RWPE1 (cell line): Measurements from ENCODE around the gene IGFALS.

ENCODE experiments used
- CTCF ChIA-PET: fragments of 350-600 bp; sonication (Branson Sonifier 250); formaldehyde crosslinking; extraction: SDS; loops from one replicate; lab custom pipeline; 2021; lab: Yijun Ruan, JAX
- POLR2A ChIA-PET: fragments of 400-600 bp; formaldehyde crosslinking; extraction: SDS; loops from one replicate; lab custom pipeline; 2020; ENCODE audit warnings: antibody characterized with exemption; ENCODE audit not compliant: low non-redundant PET; lab: Yijun Ruan, JAX
- DNase-seq: peaks from one replicate; pipeline ENCODE4 v3.0.0; 2012; ENCODE audit warnings: low spot score
- H3K27ac ChIP-seq: fragments of 450-650 bp; 2 replicates; pipeline ENCODE4 v1.5.1; 2017
- CTCF ChIP-seq: fragments of 450-650 bp; conservative IDR thresholded peaks from 2 replicates; pipeline ENCODE4 v1.5.1; 2017; ENCODE audit warnings: low read depth, mild to moderate bottlenecking

IGFALS gene

DNA sequence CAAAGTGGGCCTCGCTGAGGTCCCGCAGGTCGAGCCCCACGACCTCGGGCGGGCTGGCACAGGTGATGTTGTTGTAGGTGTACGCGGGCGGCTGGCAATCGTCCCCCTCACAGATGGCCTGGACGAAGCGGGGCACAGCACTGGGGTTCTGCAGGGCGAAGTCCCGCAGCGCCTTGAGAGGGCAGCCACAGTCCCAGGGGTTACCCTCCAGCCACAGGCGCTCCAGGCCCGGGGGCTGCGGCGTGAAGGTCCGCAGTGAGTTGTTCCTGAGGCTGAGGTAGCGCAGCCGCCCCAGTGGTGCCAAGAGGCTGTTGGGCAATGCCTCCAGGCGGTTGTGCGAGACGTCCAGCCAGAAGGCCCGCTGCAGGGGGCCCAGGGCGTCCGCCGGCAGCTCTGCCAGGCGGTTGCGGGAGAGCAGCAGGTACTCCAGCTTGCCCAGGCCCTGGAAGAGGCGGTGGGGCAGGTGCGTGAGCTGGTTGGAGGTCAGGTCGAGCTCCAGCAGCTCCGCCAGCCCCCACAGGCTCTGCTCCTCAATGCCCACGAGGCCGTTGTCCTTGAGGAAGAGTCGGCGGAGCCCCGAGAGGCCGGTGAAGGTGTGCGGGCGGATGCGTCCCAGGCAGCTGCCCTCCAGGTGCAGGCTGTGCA lies 2.8 kb downstream of the IGFALS start:
- CTCF ChIA-PET, result interaction anchor here (0.8 kb wide), 1 partner anchor 1006 kb away, joined by 3 read pairs; no protein-coding TSS in a partner anchor
- DNase-seq, result no peak
- H3K27ac ChIP-seq, result 0 out of 2 replicates have a peak overlapping the region, but pooled peaks have one; percentile 5
- TF ChIP-seq CTCF, result no peak
- POLR2A ChIA-PET, result no interaction called here

- ChIA-PET CTCF (no interaction called here), POLR2A (no interaction called here)
- no peak for DNase-seq
- TF ChIP-seq CTCF, result no peak
- H3K27ac ChIP-seq, result no peak overlapping the region
These were observed 3.3 kb downstream of the IGFALS start for GRCh38 chr16:1790261-1790610.

- TF ChIP-seq CTCF, result no peak
- ChIA-PET POLR2A (no interaction called here), CTCF (no interaction called here)
- no peak for DNase-seq
- peak overlapping the region; percentile 60 for H3K27ac ChIP-seq
These were observed 3.9 kb downstream of the IGFALS start for GRCh38 chr16:1789643-1790045.

GRCh38 chr16:1788708-1789100 lies 4.8 kb downstream of the IGFALS start:
- H3K27ac ChIP-seq, result peak overlapping the region; percentile 60
- POLR2A ChIA-PET, result no interaction called here
- DNase-seq, result no peak
- no peak for TF ChIP-seq CTCF
- CTCF ChIA-PET, result interaction anchor here (0.7 kb wide), 1 partner anchor 35 kb away, joined by 3 read pairs; no protein-coding TSS in a partner anchor

- ChIA-PET CTCF (no interaction called here), POLR2A (no interaction called here)
- TF ChIP-seq CTCF, result no peak
- peak overlapping the region; percentile 60 for H3K27ac ChIP-seq
- DNase-seq, result no peak
These were observed 5.3 kb downstream of the IGFALS start for GRCh38 chr16:1788095-1788707.

- ChIA-PET CTCF (no interaction called here), POLR2A (no interaction called here)
- no peak for TF ChIP-seq CTCF
- DNase-seq, result no peak
- H3K27ac ChIP-seq, result peak overlapping the region; percentile 60; the same call in 1 of the 2 replicates
These were observed 6.0 kb downstream of the IGFALS start for GRCh38 chr16:1787322-1788094.
